ENCODE data around the gene CYP27C1.

Gene CYP27C1

DNA sequence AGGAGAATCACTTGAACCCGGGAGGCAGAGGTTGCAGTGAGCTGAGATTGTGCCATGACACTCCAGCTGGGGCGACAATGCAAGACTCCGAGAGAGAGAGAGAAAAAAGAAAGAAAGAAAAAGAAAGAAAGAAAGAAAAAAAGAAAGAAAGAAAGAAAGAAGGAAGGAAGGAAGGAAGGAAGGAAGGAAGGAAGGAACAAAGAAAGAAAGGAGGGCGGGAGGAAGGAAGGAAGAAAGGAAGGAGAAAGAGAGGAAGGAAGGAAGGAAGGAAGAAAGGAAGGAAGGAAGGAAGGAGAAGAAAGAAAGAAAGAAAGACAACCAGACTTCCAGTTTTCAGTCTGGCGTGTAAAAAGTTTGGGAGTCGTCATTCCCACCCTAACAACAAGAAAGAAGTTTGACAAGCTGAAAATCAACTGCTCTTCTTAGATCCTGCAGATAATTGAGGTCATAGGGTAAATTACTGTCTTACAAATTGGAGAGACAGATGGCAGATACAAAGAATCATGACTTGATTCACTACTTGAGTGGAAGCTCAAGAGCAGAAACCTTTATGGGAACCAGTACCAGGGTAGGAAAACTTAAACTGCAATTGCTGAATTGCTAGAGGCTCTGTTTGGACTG, 15.1 kb upstream of the CYP27C1 start:
- H3K4me3 ChIP-seq (ENCODE audit: insufficient read depth, low read length, poor library complexity, severe bottlenecking) = no peak overlapping the region
- H3K79me2 ChIP-seq (ENCODE audit: insufficient read depth, low read length) = no peaks in the 10 kb centered on the region
- H2AFZ ChIP-seq (ENCODE audit: low read depth, low read length, severe bottlenecking) = no peak overlapping the region
- H3K9me2 ChIP-seq (replicated peaks; ENCODE audit: insufficient read depth, low read length) = no peaks in the 10 kb centered on the region
- TF ChIP-seq EZH2phosphoT487 (conservative IDR thresholded peaks at IDR 0.05; ENCODE audit: low read length) = no peak
- TF ChIP-seq, protein P1, sequence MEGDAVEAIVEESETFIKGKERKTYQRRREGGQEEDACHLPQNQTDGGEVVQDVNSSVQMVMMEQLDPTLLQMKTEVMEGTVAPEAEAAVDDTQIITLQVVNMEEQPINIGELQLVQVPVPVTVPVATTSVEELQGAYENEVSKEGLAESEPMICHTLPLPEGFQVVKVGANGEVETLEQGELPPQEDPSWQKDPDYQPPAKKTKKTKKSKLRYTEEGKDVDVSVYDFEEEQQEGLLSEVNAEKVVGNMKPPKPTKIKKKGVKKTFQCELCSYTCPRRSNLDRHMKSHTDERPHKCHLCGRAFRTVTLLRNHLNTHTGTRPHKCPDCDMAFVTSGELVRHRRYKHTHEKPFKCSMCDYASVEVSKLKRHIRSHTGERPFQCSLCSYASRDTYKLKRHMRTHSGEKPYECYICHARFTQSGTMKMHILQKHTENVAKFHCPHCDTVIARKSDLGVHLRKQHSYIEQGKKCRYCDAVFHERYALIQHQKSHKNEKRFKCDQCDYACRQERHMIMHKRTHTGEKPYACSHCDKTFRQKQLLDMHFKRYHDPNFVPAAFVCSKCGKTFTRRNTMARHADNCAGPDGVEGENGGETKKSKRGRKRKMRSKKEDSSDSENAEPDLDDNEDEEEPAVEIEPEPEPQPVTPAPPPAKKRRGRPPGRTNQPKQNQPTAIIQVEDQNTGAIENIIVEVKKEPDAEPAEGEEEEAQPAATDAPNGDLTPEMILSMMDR (IDR thresholded peaks at IDR 0.05; ENCODE audit: insufficient read depth, low read length, poor library complexity, severe bottlenecking) = no peak
- no peaks in the 10 kb centered on the region for H3K36me3 ChIP-seq (ENCODE audit: low read length)
- H3F3A ChIP-seq (ENCODE audit: insufficient read depth) = no peaks in the 10 kb centered on the region
- no peak overlapping the region for H3K27ac ChIP-seq (ENCODE audit: low read depth, low read length)
- H3K27me3 ChIP-seq (ENCODE audit: low read length) = no peaks in the 10 kb centered on the region
- no peak overlapping the region for H3K9ac ChIP-seq (ENCODE audit: low read length)
- H3K9me3 ChIP-seq (ENCODE audit: insufficient read depth, low read length) = no peaks in the 10 kb centered on the region
- H3K4me2 ChIP-seq (ENCODE audit: low read depth, low read length, poor library complexity, severe bottlenecking) = no peak overlapping the region
- H4K20me1 ChIP-seq (ENCODE audit: low read depth, low read length) = no peaks in the 10 kb centered on the region

DNA sequence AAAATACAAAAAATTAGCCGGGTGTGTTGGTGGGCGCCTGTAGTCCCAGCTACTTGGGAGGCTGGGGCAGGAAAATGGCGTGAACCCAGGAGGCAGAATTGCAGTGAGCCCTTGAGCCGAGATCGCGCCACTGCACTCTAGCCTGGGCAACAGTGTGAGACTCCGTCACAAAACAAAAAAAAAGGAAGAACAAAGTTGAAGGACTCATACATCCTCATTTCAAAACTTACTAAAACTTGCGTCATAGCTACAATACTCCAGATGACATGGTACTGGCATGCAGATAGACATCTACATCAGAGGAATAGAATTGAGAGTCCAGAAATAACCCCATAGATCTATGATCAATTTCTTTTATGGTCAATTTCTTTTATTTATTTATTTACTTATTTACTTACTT, 13.6 kb upstream of the CYP27C1 start:
- no peaks in the 10 kb centered on the region for H3F3A ChIP-seq (ENCODE audit: insufficient read depth)
- H3K36me3 ChIP-seq (ENCODE audit: low read length) = no peaks in the 10 kb centered on the region
- no peak overlapping the region for H3K27ac ChIP-seq (ENCODE audit: low read depth, low read length)
- H3K27me3 ChIP-seq (ENCODE audit: low read length) = no peaks in the 10 kb centered on the region
- H3K9me3 ChIP-seq (ENCODE audit: insufficient read depth, low read length) = no peaks in the 10 kb centered on the region
- no peak overlapping the region for H3K4me2 ChIP-seq (ENCODE audit: low read depth, low read length, poor library complexity, severe bottlenecking)
- no peaks in the 10 kb centered on the region for H4K20me1 ChIP-seq (ENCODE audit: low read depth, low read length)
- H3K4me3 ChIP-seq (ENCODE audit: insufficient read depth, low read length, poor library complexity, severe bottlenecking) = no peak overlapping the region
- no peaks in the 10 kb centered on the region for H3K9me2 ChIP-seq (replicated peaks; ENCODE audit: insufficient read depth, low read length)
- H2AFZ ChIP-seq (ENCODE audit: low read depth, low read length, severe bottlenecking) = no peak overlapping the region
- no peak overlapping the region for H3K9ac ChIP-seq (ENCODE audit: low read length)
- H3K79me2 ChIP-seq (ENCODE audit: insufficient read depth, low read length) = no peaks in the 10 kb centered on the region
- TF ChIP-seq EZH2phosphoT487 (conservative IDR thresholded peaks at IDR 0.05; ENCODE audit: low read length) = no peak
- TF ChIP-seq, protein P1 (IDR thresholded peaks at IDR 0.05; ENCODE audit: insufficient read depth, low read length, poor library complexity, severe bottlenecking) = no peak

DNA sequence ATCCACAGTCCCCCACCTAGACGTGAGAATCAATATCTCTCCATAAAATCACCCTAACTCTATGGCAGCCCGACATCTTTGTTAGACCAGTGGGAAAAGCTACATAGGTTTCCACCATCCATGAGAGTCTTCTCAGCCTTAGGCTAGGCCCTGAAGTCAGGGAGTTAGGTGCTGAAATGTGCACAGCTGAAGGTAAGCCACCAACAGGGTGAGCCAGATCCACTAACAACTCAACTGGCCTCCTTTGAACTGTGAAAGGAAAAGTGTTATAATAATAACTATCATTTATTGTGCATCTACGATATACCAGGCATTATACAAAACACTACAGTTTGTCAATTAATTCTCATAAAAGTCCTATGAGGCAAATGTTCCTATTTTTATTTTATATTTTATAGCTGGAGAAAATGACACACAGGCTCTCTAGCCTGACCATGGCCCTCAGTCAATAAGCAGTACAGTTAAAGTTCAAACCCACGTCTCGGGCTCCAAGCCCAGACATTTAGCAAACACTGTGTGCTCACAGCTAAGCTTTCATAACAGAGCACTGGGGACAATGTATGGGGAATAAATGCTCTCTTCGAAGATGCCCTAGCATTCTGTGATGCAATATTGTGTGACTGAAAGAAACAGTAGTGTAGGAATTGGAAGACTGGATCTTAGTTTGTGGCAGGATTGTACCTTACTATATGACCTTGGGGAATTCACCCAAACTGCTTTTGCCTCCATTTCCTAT, 11.2 kb upstream of the CYP27C1 start:
- H3K27ac ChIP-seq (ENCODE audit: low read depth, low read length) = no peak overlapping the region
- H3K9ac ChIP-seq (ENCODE audit: low read length) = no peak overlapping the region
- TF ChIP-seq, protein P1 (IDR thresholded peaks at IDR 0.05; ENCODE audit: insufficient read depth, low read length, poor library complexity, severe bottlenecking) = no peak
- no peak for TF ChIP-seq EZH2phosphoT487 (conservative IDR thresholded peaks at IDR 0.05; ENCODE audit: low read length)

More for the DNA sequence above, 11.2 kb upstream of the CYP27C1 start:
- H3K4me3 ChIP-seq (ENCODE audit: insufficient read depth, low read length, poor library complexity, severe bottlenecking) = no peak overlapping the region
- H3F3A ChIP-seq (ENCODE audit: insufficient read depth) = no peaks in the 10 kb centered on the region
- H3K79me2 ChIP-seq (ENCODE audit: insufficient read depth, low read length) = no peaks in the 10 kb centered on the region
- no peaks in the 10 kb centered on the region for H3K9me3 ChIP-seq (ENCODE audit: insufficient read depth, low read length)
- no peak overlapping the region for H3K4me2 ChIP-seq (ENCODE audit: low read depth, low read length, poor library complexity, severe bottlenecking)
- H3K9me2 ChIP-seq (replicated peaks; ENCODE audit: insufficient read depth, low read length) = no peaks in the 10 kb centered on the region
- no peaks in the 10 kb centered on the region for H4K20me1 ChIP-seq (ENCODE audit: low read depth, low read length)
- H3K27me3 ChIP-seq (ENCODE audit: low read length) = no peaks in the 10 kb centered on the region
- H3K36me3 ChIP-seq (ENCODE audit: low read length) = no peaks in the 10 kb centered on the region
- H2AFZ ChIP-seq (ENCODE audit: low read depth, low read length, severe bottlenecking) = no peak overlapping the region
